Kidney glomerular epithelial cell (primary cell): ENCODE results near the gene HRH3.

Experiments
- DNase-seq: peaks from one replicate; lab custom pipeline; 2025; lab: John Stamatoyannopoulos, UW

The HRH3 gene

GRCh38 chr20:62174870-62175624 is 45.0 kb downstream of the HRH3 start:
- DNase-seq = no peak

GRCh38 chr20:62174021-62174804 is 45.9 kb downstream of the HRH3 start:
- no peak for DNase-seq

GRCh38 chr20:62172666-62173065 is 47.4 kb downstream of the HRH3 start:
- DNase-seq = no peak

DNA sequence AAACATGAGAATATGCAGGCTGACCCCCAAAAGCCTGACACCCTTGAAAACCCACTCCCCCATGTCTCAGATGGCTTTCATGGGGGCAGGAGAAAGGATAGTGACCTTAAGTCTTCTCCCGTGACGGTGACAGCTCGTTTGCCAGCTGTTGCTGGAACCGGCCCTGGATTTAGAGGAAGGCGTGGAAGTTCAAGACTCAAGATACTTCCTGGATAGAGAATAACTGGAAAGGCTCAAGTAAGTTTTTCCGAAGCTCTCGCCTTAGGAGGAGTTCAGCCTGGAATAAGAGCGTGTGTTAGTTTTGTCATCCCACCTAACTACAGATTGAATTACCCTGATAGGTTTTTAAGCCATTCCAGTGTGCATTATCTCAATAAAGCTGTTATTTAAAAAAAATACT is 48.8 kb downstream of the HRH3 start:
- DNase-seq = no peak

DNA sequence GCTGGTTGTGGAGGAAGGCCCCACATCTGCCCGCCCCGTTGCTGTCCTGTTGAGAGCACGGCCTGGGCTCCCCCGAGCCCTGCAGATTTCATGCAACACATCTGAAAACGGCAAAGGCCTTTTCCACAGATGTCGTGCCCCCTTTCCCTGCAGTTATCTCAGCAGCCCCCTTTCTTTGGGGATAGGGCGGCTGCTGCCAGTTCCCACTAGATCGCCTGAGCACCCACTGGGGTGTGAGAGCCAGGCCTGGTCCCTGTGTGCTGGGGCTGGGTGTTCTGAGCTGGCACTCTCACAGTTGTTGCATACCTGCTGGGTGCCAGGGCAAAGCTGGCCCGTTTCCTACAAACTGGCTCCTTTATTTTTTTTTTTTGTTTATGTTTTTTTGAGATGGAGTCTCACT is 49.5 kb downstream of the HRH3 start:
- no peak for DNase-seq

GRCh38 chr20:62168890-62169435 is 51.1 kb downstream of the HRH3 start:
- DNase-seq = no peak

DNA sequence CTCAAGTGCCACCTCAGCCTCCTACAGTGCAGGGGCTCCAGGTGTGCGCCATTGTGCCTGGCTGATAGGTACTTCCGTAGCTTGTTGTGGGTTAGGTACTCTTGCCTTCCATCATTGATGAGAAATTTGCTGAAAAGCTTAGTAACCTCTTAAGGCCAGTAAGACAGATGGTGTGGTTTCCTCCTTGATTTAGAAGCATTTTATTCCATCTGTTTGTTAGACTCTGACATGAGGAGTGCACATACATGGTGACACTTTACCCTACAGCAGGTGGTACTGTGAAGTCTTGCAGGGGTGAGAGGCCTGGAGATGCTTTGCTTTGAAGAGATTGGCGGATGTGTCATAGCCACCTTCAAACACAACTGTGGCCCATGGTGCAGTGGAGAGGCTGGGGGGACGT is 52.0 kb downstream of the HRH3 start:
- DNase-seq = no peak

GRCh38 chr20:62167474-62167873 is 52.6 kb downstream of the HRH3 start:
- no peak for DNase-seq

DNA sequence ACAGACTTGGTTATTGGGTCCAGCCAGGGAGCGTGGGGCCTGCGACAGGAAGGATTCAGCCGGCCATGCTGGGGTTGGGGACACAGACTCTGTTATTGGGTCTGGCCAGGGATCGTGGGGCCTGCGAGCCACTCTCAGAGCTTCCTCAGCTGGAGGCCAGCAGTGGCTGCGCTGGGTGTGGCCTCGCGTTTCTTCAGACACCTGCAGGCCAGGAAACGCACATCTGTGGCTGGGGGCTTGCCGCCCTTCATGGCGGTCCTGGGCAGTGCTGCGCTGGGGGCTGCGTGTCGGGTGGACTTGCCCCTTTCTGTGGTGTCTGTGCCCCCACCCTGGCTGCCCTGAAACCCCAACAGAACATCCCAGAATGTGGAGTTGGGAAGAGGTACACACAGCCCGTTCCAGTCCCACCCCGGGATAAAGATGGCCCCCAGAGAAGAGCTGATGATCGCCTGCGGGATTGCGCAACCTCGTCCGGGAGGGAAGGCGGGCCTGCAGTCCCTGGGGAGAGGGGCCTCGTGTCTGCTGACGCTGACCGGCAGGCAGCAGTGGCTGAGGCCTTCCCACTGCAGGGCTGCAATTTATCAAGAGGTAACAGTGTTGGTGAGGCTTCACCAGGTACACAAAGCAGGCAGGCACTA is 54.2 kb downstream of the HRH3 start:
- DNase-seq = no peak
